SKM-1 (cell line): ENCODE measurements around the gene GRK5.

Source experiments
- DNase-seq: peaks from one replicate; lab custom pipeline; 2025; ENCODE audit not compliant: unreplicated experiment; lab: John Stamatoyannopoulos, UW

GRK5 gene

GRCh38 chr10:119470920-119471702, 263.7 kb downstream of the GRK5 start:
- no peak for DNase-seq

- DNase-seq: no peak
Observed at GRCh38 chr10:119473771-119474170, 266.4 kb downstream of the GRK5 start.

- no peak for DNase-seq
Observed at GRCh38 chr10:119474606-119475005, 267.2 kb downstream of the GRK5 start.

- DNase-seq: no peak
Observed at GRCh38 chr10:119477444-119477843, 270.1 kb downstream of the GRK5 start.

GRCh38 chr10:119478111-119478802, 270.9 kb downstream of the GRK5 start:
- peak; percentile 24 for DNase-seq

- no peak for DNase-seq
Observed at GRCh38 chr10:119478811-119479341, 271.5 kb downstream of the GRK5 start.

- DNase-seq: no peak
Observed at GRCh38 chr10:119479532-119479931, 272.2 kb downstream of the GRK5 start.

GRCh38 chr10:119480667-119481066, 273.3 kb downstream of the GRK5 start:
- DNase-seq: no peak

GRCh38 chr10:119481781-119482426, 274.5 kb downstream of the GRK5 start:
- no peak for DNase-seq

GRCh38 chr10:119483001-119483400, 275.6 kb downstream of the GRK5 start:
- DNase-seq: peak; percentile 9

GRCh38 chr10:119483839-119484238, 276.5 kb downstream of the GRK5 start:
- no peak for DNase-seq

- DNase-seq: no peak
Observed at GRCh38 chr10:119488675-119489074, 281.3 kb downstream of the GRK5 start.

- no peak for DNase-seq
Observed at GRCh38 chr10:119489991-119490326, 282.6 kb downstream of the GRK5 start.

- no peak for DNase-seq
Observed at GRCh38 chr10:119491966-119492757, 284.8 kb downstream of the GRK5 start.

- DNase-seq: no peak
Observed at GRCh38 chr10:119493155-119493554, 285.8 kb downstream of the GRK5 start.

- DNase-seq: no peak
Observed at GRCh38 chr10:119494236-119495020, 287.1 kb downstream of the GRK5 start.

- no peak for DNase-seq
Observed at GRCh38 chr10:119495021-119495505, 287.7 kb downstream of the GRK5 start.

- DNase-seq: no peak
Observed at GRCh38 chr10:119495545-119495944, 288.2 kb downstream of the GRK5 start.

GRCh38 chr10:119496273-119496672, 288.9 kb downstream of the GRK5 start:
- DNase-seq: no peak

GRCh38 chr10:119497243-119497642, 289.9 kb downstream of the GRK5 start:
- DNase-seq: no peak
